ENCODE measurements around the gene MAGEB18. TPM values are rescaled to one million over a fixed set of nuclear protein-coding genes. Genes with fewer than 3 reads are reported as not detected.

Gene MAGEB18
- total RNA-seq, 1 experiment from 2014 or later: 0.11 TPM

GRCh38 chrX:26146024-26146423 lies 7.9 kb downstream of the MAGEB18 start:
- ChIA-PET CTCF (no interaction called here), POLR2A (ENCODE audit: unreplicated experiment) (no interaction called here)
- H3F3A ChIP-seq (ENCODE audit: low read length, unreplicated experiment): no peaks in the 10 kb centered on the region
- BruUV-seq (replicated peaks): no TSS peak
- H3K79me2 ChIP-seq (ENCODE audit: low read length): no peaks in the 10 kb centered on the region
- no peak overlapping the region for H2AFZ ChIP-seq (ENCODE audit: low read length)
- TF ChIP-seq CTCF (conservative IDR thresholded peaks at IDR 0.05; ENCODE audit: low read depth, low read length) (no peak), EZH2phosphoT487 (IDR thresholded peaks at IDR 0.05; ENCODE audit: borderline replicate concordance, low read length) (no peak), EZH2 (IDR thresholded peaks at IDR 0.05; ENCODE audit: low read length, unreplicated experiment) (no peak)
- no peak overlapping the region for H3K4me2 ChIP-seq (ENCODE audit: low read length)
- H4K20me1 ChIP-seq (ENCODE audit: low read length): no peaks in the 10 kb centered on the region
- H3K27me3 ChIP-seq (ENCODE audit: low read length): no peaks in the 10 kb centered on the region
- no peaks in the 10 kb centered on the region for H3K4me1 ChIP-seq (ENCODE audit: insufficient read depth, low read length)
- no peak overlapping the region for H3K4me3 ChIP-seq (ENCODE audit: low read length)
- DNase-seq (no peak), ATAC-seq (no peak)
- no peak overlapping the region for H3K27ac ChIP-seq (ENCODE audit: low read length)
- H3K9me2 ChIP-seq (replicated peaks; ENCODE audit: low read length): no peaks in the 10 kb centered on the region
- H3K9me3 ChIP-seq (ENCODE audit: low read length): no peaks in the 10 kb centered on the region
- H3K9ac ChIP-seq (ENCODE audit: low read length): no peak overlapping the region
- H3K36me3 ChIP-seq (ENCODE audit: low read depth, low read length): no peaks in the 10 kb centered on the region
- intact Hi-C loops (cut with micrococcal nuclease): no loop called here

GRCh38 chrX:26160301-26160700 lies 22.2 kb downstream of the MAGEB18 start, which contains the start of gene MAGEB6B:
TSS of gene MAGEB6B (plus strand) at chrX:26160601. CDS start at chrX:26160601, 0 bp downstream.
- POLR2A ChIA-PET (ENCODE audit: unreplicated experiment): no interaction called here
- H3K4me3 ChIP-seq (ENCODE audit: low read length): no peak within 1 kb of the TSS
- no peaks in the 10 kb centered on the region for H3F3A ChIP-seq (ENCODE audit: low read length, unreplicated experiment)
- H4K20me1 ChIP-seq (ENCODE audit: low read length): no peaks in the 10 kb centered on the region
- no peak within 1 kb of the TSS for H3K4me2 ChIP-seq (ENCODE audit: low read length)
- BruUV-seq (replicated peaks): no TSS peak
- no peak within 1 kb of the TSS for H3K9ac ChIP-seq (ENCODE audit: low read length)
- no peak for DNase-seq
- CTCF ChIA-PET: no interaction called here
- H3K27ac ChIP-seq (ENCODE audit: low read length): no peak within 1 kb of the TSS
- intact Hi-C loops (cut with micrococcal nuclease): no loop called here
- TF ChIP-seq EZH2phosphoT487 (IDR thresholded peaks at IDR 0.05; ENCODE audit: borderline replicate concordance, low read length) (no peak), EZH2 (IDR thresholded peaks at IDR 0.05; ENCODE audit: low read length, unreplicated experiment) (no peak), CTCF (conservative IDR thresholded peaks at IDR 0.05; ENCODE audit: low read depth, low read length) (no peak)
- no peaks in the 10 kb centered on the region for H3K79me2 ChIP-seq (ENCODE audit: low read length)
- no peaks in the 10 kb centered on the region for H3K9me3 ChIP-seq (ENCODE audit: low read length)
- no peaks in the 10 kb centered on the region for H3K27me3 ChIP-seq (ENCODE audit: low read length)
- no peaks in the 10 kb centered on the region for H3K9me2 ChIP-seq (replicated peaks; ENCODE audit: low read length)
- no peaks in the 10 kb centered on the region for H3K4me1 ChIP-seq (ENCODE audit: insufficient read depth, low read length)
- H3K36me3 ChIP-seq (ENCODE audit: low read depth, low read length): no peaks in the 10 kb centered on the region
- H2AFZ ChIP-seq (ENCODE audit: low read length): no peak within 1 kb of the TSS
- no peak for ATAC-seq

Other genes starting within 250 kb of the MAGEB18 start
- gene MAGEB6B, start 22.3 kb downstream of the MAGEB18 start, total RNA-seq (2014; rRNA removed): not detected in 2 replicates
- gene MAGEB6, start 54.1 kb downstream of the MAGEB18 start, total RNA-seq (2014; rRNA removed): not detected in 2 replicates
- gene MAGEB5, start 77.8 kb downstream of the MAGEB18 start, total RNA-seq (2014; rRNA removed): not detected in 2 replicates

Data from PC-3 (cell line).